Hematopoietic multipotent progenitor cell treated with erythropoietin and hydrocortisone succinate and interleukin-3 and kit ligand, for 15 days (in vitro differentiated cells): Measurements from ENCODE around the gene CHCHD6.

Experiments used
- DNase-seq: peaks from one replicate; pipeline ENCODE4 v3.0.0-alpha.2; 2015; ENCODE audit warnings: low spot score

CHCHD6 gene

GRCh38 chr3:126995926-126996512, 292.0 kb downstream of the CHCHD6 start:
- DNase-seq, result no peak

- no peak for DNase-seq
These were observed 292.9 kb downstream of the CHCHD6 start for GRCh38 chr3:126996905-126997304.

- no peak for DNase-seq
These were observed 293.5 kb downstream of the CHCHD6 start for GRCh38 chr3:126997455-126998038.

GRCh38 chr3:126998320-126998719, 294.3 kb downstream of the CHCHD6 start:
- no peak for DNase-seq

GRCh38 chr3:126998728-126999127, 294.7 kb downstream of the CHCHD6 start:
- no peak for DNase-seq

GRCh38 chr3:126999383-126999782, 295.3 kb downstream of the CHCHD6 start:
- DNase-seq, result no peak

- no peak for DNase-seq
These were observed 296.1 kb downstream of the CHCHD6 start for GRCh38 chr3:127000119-127000518.

GRCh38 chr3:127000761-127001160, 296.7 kb downstream of the CHCHD6 start:
- DNase-seq, result no peak

GRCh38 chr3:127001486-127002194, 297.6 kb downstream of the CHCHD6 start:
- DNase-seq, result no peak

GRCh38 chr3:127002195-127003174, 298.4 kb downstream of the CHCHD6 start:
- no peak for DNase-seq

- no peak for DNase-seq
These were observed 299.1 kb downstream of the CHCHD6 start for GRCh38 chr3:127003175-127003555.

- no peak for DNase-seq
These were observed 299.7 kb downstream of the CHCHD6 start for GRCh38 chr3:127003601-127004280.

GRCh38 chr3:127004641-127005397, 300.8 kb downstream of the CHCHD6 start:
- no peak for DNase-seq

- no peak for DNase-seq
These were observed 301.9 kb downstream of the CHCHD6 start for GRCh38 chr3:127005864-127006500.

- no peak for DNase-seq
These were observed 302.9 kb downstream of the CHCHD6 start for GRCh38 chr3:127006781-127007436.

- DNase-seq, result no peak
These were observed 304.2 kb downstream of the CHCHD6 start for GRCh38 chr3:127008236-127008635.

GRCh38 chr3:127009531-127009930, 305.5 kb downstream of the CHCHD6 start:
- DNase-seq, result no peak
